ENCODE results near the gene COX4I1.
"Not testable (repeated sequence)": the region's sequence is repeated elsewhere in the genome, so short reads cannot be mapped to it uniquely, and the experiment has no call there.

COX4I1 gene

DNA sequence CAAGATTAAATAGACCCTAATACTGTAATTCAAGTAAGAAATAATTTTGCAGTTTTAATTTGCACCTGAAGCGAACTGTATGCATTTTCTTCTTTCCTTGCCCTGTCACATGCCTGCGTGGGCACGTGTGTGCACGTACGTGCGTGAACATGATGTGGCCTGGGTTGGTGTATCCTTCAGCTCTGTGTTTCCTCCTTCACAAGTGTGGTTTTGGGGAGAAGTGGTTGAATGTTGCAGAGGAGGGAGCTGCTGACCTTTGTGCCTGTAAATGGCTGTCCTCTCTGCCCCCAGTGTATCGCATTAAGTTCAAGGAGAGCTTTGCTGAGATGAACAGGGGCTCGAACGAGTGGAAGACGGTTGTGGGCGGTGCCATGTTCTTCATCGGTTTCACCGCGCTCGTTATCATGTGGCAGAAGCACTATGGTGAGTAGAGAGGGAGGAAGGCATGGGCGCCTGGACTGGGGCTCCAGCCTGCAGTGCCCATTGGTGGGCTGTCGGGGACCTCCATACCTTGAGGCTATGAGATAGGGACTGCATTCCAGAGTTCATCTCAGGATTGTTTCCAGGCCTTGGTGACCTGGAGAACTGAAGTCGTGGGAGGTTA lies 6.0 kb downstream of the COX4I1 start:
- no peak for DNase-seq

DNA sequence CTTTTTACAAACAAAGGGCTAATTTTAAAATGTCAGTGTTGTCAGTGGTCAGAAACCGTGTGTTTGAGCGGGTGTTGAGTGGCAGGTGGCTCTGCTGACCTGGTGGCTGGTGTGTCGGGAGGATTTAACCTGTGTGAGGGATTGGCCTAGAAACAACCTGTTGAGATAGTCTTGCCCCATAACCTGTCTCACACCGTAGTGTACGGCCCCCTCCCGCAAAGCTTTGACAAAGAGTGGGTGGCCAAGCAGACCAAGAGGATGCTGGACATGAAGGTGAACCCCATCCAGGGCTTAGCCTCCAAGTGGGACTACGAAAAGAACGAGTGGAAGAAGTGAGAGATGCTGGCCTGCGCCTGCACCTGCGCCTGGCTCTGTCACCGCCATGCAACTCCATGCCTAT lies 7.0 kb downstream of the COX4I1 start:
- no peak for DNase-seq

DNA sequence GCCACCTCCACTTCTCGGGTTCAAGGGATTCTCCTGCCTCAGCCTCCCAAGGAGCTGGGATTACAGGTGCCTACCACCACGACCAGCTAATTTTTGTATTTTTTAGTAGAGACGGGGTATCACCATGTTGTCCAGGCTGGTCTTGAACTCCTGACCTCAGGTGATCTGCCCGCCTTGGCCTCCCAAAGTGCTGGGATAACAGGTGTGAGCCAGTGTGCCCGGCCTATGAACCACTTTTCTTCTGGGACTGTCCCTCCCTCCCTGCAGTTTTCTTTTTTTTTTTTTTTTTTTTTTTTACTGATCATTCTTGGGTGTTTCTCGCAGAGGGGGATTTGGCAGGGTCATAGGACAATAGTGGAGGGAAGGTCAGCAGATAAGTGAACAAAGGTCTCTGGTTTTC lies 7.8 kb downstream of the COX4I1 start:
- not testable (repeated sequence) for DNase-seq

DNA sequence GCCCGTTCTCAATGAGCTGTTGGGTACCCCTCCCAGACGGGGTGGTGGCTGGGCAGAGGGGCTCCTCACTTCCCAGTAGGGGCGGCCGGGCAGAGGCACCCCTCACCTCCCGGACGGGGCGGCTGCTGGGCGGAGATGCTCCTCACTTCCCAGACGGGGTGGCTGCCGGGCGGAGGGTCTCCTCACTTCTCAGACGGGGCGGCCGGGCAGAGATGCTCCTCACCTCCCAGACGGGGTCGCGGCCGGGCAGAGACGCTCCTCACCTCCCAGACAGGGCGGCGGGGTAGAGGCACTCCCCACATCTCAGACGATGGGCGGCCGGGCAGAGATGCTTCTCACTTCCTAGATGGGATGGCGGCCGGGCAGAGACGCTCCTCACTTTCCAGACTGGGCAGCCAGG lies 8.6 kb downstream of the COX4I1 start:
- DNase-seq, result not testable (repeated sequence)

DNA sequence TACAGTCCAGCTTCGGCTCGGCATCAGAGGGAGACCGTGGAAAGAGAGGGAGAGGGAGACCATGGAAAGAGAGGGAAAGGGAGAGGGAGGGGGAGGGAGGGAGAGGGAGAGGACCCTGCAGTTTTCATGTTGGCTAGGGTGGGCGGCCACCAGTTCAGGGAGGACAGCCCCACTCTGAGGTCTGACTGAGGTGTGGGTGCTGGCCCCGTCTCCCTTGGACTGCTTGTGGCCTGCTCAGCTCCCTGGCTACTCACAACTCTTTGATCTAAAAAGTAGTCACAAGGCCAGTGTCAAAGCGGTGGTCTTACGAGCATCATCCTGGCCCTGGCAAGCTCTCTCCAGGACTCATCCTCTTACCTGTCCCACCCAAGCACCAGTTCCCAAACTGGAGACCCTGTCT lies 9.4 kb downstream of the COX4I1 start:
- no peak for DNase-seq

DNA sequence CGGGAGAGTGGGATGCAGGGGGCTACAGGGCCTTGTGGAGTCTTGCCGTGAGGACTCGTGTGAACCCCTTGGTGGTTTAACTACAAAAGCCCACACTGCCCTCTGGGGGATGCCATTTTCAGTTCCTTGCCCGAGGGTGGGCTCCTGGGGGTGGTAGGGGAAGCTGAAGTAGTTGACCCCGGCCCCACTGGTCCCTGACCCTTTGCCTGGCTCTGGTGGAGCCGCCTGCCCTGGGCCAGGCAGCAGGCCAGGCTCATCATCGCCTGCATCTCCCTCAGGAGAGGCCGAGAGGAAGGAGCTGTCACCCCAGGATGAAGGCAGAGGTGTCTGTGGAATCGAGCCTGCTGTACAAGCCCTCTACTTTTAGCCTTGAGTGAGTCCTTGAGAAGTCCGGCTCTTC lies 10.2 kb downstream of the COX4I1 start:
- no peak for DNase-seq

DNA sequence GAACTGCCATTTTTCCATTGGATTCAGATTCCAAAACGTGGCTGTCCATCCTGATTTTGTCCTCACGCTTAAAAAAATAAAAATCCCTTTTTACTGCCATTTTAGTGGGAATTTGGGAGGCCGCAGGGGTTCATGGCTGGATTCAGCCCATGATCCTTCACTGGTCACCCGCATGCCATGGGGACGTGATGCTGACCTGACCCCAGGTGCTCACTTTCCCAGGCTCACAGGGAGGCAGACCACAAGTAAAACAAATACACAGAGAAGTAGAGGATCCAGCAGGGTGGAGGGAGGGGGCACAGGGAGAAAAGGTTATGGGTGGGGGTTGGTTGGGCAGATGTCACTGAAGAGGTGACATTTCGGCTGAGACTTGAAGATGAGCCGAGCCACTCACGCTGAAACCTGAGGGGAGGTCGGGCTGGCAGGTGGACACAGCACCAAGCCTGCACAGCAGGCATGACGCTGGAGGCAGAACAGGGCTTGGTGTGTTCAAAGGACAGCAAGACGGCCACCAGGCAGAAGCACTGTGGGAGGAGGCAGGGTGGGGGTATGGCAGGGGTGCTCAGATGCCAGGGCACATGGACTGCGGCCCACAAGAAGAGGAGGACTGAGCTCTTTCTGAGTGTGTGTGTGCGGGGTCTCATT lies 10.7 kb downstream of the COX4I1 start:
- DNase-seq, result no peak

DNA sequence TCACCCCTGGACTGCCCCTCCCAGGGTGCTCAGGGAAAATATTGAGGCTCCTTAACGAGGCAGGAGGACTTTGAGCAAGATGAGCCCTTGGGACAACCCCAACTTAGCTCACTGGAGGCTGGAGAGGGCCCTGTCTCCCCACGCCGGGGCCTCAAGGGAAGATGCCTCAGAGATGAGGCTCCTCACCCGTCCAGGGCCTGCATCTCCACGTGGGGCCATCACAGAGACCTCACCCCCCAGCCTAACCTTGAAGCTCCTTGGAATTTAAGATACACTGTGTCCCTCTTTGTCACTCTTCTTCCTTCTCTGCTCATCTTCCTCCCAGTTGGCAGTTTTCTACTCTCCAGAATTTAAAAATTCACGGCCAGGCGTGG lies 11.2 kb downstream of the COX4I1 start:
- DNase-seq, result no peak

DNA sequence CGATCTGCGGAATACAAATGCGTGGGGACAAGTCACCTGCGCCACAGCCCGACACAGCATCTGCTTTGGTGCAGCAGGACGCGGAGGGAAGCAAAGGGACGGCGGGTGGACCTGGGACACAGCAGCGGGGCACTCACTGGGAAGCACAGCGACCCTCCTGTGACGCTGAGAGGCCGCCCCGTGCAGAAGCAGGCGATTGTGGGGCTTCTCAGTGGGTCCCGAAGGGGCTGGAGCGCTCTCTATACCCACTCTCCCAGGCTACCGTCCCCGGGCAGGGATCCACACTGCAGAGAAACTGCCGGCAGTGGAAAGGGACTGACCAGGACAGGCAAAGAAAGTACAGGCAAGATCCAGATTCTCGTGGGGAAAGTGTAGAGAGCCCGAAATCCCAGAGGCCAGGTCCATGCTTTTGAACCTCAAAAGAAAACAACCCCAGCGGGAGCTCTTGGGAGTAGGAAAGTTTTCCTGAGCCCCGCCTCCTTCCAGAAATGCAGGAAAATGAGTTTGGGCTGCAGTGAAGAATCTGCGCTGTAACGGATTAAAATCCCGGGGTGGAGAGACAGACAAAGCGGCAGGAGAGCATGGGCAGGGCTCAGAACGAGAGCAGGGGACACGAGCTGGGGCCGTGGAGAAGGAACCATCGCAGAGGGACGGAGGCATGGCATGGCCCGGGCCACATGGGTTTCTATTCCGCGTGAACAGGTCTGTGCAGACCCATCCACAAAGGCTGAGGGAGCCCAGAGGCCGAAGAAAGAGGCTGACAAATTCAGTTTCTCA lies 12.7 kb downstream of the COX4I1 start:
- peak; percentile 52 for DNase-seq

DNA sequence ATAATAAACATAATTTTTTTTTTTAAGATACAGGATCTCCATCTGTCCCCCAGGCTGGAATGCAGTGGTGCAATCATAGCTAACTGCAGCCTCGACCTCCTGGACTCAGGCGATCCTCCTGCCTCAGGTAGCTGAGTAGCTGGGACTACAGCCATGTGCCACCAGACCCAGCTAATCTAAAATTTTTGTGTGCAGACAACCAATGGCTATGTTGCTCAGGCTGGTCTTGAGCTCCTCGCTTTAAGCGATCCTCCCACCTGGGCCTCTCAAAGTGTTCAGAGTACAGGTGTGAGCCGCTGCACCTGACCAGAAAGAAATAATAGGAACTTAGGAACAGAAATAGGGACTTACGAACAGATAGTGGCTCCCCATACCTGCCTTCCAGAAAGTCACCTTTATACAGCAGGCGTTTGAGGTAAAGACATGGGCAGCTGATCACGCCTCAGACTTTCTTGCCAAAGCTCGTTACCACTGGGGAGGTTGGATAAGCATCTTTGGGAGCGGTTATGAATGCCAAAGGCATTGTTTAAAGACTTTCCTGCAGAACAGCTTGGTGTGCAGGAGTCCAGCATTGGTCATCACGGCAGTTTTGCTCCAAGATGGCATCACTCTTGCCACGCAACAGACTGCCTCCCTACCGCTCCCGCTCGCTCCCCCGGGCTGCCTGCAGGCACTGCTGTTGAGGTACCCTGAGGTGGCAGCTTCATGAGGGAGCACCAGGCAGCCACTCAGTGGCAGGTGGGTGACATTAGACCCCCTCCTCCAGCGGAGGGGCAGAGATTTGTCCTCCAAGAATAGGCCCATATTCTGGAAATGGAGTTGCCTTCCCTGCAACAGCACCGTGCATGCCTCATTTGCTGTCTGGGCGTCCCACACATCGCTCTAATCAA lies 13.6 kb downstream of the COX4I1 start:
- no peak for DNase-seq

DNA sequence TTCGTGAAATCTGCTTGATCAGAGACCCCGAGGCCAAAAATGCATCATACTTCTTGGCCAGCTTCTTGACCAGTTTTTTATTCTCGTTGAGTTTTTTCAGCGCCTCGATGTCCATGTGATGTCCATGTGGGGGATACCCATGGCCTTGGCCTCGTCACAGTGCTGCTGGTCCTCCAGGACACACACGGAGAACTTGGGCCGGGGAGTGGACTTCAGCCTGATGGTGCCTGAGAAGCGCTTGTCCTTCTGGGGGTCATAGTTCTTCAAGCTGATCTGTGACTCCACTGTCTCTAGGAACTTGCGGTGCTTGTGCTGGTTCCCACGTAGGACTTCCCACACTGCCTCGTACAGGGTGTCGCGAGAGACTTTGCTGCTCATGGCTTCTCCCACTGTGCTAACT lies 16.7 kb downstream of the COX4I1 start:
- no peak for DNase-seq

DNA sequence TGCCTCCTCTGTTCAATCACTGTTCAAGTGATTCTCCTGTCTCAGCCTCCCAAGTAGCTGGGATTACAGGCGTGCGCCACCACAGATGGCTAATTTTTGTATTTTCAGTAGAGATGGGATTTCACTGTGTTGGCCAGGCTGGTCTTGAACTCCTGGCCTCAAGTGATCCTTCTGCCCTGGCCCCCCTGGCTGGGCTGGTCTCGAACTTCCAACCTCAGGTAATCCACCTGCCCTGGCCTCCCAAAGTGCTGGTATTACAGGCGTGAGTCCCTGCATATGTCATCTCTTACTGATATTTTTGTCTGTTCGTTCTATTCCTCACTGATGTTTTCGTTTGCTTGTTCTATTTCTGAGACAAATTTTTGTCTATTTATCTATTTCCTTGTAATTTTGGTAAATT lies 17.7 kb downstream of the COX4I1 start:
- DNase-seq, result not testable (repeated sequence)

DNA sequence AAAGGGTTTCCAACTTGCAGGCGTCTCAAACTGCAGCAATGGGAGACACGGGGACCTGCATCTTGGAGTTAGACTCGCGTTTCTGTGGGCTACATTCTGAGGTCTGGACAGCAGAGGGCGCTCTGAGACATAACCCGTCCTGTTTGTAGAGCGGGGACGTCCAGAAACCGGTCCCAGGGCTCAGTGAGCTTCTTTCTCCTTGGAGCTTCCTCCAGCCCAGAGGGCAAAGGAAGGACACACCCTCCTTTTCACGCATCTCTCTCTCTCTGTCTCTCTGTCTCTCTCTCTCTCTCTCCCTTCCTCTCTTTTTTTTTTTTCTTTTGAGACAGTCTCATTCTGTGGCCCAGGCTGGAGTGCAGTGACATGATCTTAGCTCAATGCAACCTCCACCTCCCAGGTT lies 19.8 kb downstream of the COX4I1 start:
- DNase-seq, result peak; percentile 93

DNA sequence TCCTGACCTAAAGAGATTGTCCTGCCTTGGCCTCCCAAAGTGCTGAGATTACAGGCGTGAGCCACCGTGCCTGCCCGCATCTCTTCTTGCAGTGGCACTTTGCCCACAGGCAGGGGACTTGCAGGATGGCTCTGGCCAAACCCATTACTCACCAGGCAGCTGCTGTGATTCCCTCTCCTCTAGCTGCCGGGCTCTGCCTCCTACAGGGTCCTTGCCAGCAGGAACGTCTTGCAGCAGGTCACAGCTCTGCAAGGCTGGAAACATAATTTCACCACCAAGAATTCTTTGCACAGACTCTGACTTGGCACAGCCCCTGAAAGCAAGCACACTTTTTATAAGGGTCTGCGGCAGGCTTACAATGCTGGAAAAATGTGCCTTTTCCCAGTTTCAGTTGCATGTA lies 20.3 kb downstream of the COX4I1 start:
- no peak for DNase-seq

DNA sequence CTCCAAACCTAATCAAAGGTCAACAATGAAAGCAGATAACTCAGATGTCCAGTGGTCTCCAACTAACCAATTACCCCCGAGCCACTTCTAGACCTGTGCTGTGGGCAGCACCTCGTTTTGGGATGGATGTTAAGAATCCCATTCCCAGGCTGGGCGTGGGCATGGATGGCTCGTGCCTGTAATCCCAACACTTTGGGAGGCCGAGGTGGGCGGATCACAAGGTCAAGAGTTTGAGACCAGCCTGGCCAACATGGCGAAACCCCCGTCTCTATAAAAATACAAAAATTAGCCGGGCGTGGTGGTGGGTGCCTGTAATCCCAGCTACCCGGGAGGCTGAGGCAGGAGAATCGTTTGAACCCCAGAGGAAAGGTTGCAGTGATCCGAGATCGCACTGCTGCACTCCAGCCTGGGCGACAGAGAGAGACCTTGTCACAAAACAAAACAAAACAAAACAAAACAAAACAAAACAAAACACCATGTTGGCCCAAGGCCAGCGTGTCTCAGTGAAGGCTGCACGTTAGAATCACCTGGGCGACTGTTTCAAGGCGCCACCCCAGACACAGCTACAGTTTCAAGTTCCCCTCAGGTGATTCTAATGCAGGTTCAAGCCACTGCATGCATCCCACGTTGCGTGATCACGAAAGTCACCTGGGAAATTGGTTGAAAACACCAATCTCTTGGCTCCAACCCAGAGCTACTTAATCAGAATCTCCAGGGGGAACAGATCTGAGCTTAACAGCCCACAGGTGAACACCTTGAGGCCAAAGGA lies 21.3 kb downstream of the COX4I1 start:
- no peak for DNase-seq

DNA sequence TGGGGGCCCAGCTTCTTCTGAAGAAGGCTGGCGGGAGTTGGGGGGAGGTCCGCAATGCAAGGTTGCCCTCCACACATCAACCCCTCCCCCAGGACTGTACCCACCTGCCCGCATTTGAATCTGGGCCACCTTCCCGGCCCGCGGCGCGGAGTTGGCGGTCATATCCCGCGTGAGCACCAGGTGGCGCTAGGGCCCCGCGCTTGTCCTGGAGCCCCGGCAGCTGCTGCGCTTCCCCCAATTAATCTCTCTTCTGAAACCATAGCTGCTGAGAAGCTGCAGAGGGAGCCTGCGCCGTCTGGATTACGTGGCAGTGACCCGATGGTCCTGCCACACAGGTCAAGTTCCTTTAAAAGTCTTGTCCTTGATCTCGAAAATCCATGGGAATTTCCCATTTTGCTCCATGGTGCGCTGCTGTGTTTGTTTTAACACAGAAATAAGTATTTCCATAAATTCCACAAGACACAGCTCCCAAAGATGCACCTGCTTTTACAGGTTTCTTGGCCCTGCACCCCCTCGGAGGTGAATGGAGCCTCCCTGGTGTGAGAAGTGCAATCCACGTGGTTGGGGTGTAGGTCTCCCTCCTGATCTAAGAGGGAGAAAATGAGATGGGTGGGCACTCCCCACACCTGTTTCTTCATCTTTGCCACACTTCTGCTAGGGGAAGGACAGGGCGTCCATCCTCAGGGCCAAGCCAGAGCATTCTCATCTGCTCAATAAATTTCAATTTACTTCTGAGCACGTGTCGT lies 22.1 kb downstream of the COX4I1 start:
- DNase-seq, result peak; percentile 88

DNA sequence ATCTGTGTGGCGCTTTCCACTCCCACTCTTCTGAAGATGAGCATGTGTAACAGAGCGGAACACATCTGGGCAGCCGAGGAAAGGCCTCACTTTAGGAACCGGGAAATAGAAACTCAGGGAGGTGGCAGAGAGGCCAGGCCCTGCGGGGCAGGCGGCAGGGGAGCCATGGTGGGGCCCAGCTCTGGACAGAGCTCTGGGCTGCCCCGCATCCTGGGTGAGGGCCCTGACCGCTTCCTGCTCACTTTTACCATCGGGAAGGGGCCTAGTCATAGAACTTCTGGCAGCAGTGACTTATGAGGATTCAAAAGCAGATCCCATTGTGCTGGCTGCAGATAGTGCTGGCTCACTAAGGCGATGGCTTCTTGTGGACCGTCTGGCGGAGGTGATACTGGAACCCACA lies 22.6 kb downstream of the COX4I1 start:
- no peak for DNase-seq

DNA sequence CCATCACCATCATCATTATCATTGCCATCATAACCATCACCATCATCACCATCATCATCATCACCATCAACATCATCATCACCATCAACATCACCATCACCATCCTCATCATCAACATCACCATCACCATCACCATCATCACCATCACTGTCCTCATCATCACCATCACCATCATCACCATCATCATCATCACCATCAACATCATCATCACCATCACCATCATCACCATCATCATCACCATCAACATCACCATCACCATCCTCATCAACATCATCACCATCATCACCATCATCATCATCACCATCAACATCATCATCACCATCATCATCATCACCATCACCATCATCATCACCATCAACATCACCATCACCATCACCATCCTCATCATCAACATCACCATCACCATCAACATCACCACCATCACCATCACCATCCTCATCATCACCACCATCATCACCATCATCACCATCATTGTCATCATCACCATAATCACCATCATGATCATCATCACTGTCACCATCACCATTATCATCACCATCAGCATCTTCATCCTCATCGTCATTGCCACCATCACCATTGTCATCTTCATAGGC lies 23.9 kb downstream of the COX4I1 start:
- DNase-seq, result no peak

DNA sequence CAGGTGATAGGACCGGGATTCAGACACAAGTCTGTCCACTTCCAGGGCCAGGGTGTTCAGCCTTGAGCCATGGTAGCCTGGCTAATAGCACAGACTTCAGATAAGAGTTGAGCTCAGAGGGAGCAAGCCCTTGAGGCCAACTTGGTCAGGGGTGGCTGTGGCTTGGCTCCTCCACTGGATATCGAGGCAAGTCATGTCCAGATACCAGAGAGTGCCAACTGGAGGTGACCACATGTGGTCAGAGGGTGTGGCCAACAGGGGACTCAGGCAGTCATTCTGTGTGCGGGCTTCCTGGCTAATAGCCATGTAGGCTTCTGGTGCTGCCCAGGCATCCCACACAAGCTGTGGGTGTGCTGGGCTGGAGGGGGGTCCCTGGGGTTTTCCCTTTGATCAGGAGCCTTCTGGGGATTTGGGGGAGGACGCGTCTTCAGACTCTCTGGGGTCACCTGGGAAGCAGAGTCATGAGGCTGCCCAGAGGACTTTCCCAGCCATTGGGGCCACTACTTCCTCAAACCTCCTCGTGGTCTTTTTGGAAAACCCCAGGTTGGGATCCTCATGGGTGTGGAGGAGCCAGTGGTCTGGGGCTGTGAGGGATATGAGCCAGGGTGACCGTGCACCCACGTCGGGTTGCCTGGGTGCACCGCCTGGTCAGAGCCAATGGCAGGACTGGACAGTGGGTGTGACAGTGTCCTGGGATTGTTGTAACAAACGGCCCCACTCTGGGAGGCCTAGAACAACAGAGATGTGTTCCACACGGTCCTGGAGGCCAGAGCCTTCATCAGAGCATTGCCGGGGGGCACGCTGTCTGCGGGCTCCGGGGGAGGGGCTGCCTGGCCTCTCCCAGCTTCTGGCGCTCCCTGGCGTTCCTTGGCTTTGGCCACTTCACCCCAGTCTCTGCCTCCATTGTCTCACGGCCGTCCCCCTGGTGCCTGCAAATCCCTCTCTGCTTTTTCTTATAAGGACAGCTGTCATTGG lies 25.0 kb downstream of the COX4I1 start:
- DNase-seq, result no peak

DNA sequence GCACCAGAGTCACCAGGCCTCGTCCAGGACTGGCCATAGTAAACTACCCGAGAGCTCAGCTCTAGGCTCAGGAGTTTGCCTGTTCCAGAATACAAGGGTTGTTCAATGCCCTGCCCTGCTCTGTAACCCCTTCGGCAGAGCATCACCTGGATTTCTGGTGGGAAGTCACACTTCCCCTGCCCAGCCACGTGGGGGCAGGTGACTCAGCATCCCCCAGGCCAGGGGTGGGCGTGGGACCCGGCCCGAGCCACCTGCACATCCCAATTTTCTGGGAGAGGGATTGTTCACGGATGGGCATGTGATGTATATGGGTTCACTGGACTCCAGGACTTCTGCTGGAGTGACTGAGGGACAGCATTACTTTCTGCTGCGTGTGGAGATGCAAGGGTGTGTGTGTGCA lies 25.8 kb downstream of the COX4I1 start:
- DNase-seq, result no peak
